Measurements from ENCODE around the gene SLC22A1.
"Not testable (repeated sequence)": the region's sequence is repeated elsewhere in the genome, so short reads cannot be mapped to it uniquely, and the experiment has no call there.

The SLC22A1 gene

GRCh38 chr6:160138839-160139419, 17.3 kb downstream of the SLC22A1 start:
- DNase-seq = no peak

- DNase-seq = no peak
Measured at GRCh38 chr6:160139420-160139851, 17.8 kb downstream of the SLC22A1 start.

- DNase-seq = not testable (repeated sequence)
Measured at GRCh38 chr6:160140493-160140892, 18.9 kb downstream of the SLC22A1 start.

- no peak for DNase-seq
Measured at GRCh38 chr6:160141001-160141726, 19.5 kb downstream of the SLC22A1 start.

GRCh38 chr6:160142115-160142715, 20.6 kb downstream of the SLC22A1 start:
- no peak for DNase-seq

- no peak for DNase-seq
Measured at GRCh38 chr6:160146454-160147145, 25.0 kb downstream of the SLC22A1 start.

GRCh38 chr6:160147146-160147536, 25.5 kb downstream of the SLC22A1 start:
- DNase-seq = no peak

GRCh38 chr6:160154471-160154870, 32.9 kb downstream of the SLC22A1 start:
- DNase-seq = no peak

- no peak for DNase-seq
Measured at GRCh38 chr6:160156842-160157241, 35.2 kb downstream of the SLC22A1 start.

- no peak for DNase-seq
Measured at GRCh38 chr6:160160450-160160849, 38.8 kb downstream of the SLC22A1 start.

- no peak for DNase-seq
Measured at GRCh38 chr6:160160929-160161646, 39.5 kb downstream of the SLC22A1 start.

GRCh38 chr6:160161647-160161986, 40.0 kb downstream of the SLC22A1 start:
- no peak for DNase-seq

GRCh38 chr6:160162030-160162566, 40.5 kb downstream of the SLC22A1 start:
- DNase-seq = no peak

- no peak for DNase-seq
Measured at GRCh38 chr6:160163425-160163824, 41.8 kb downstream of the SLC22A1 start.

GRCh38 chr6:160163912-160164311, 42.3 kb downstream of the SLC22A1 start:
- no peak for DNase-seq

- DNase-seq = not testable (repeated sequence)
Measured at GRCh38 chr6:160165928-160166327, 44.3 kb downstream of the SLC22A1 start.

GRCh38 chr6:160167604-160168399, 46.2 kb downstream of the SLC22A1 start:
- DNase-seq = no peak

- DNase-seq = no peak
Measured at GRCh38 chr6:160170018-160170680, 48.5 kb downstream of the SLC22A1 start.

GRCh38 chr6:160172704-160173103, 51.1 kb downstream of the SLC22A1 start:
- no peak for DNase-seq

GRCh38 chr6:160173806-160174527, 52.4 kb downstream of the SLC22A1 start:
- no peak for DNase-seq
